ENCODE results near the gene SLC1A3.
"Not testable (repeated sequence)": the region's sequence is repeated elsewhere in the genome, so short reads cannot be mapped to it uniquely, and the experiment has no call there.

SLC1A3 gene

DNA sequence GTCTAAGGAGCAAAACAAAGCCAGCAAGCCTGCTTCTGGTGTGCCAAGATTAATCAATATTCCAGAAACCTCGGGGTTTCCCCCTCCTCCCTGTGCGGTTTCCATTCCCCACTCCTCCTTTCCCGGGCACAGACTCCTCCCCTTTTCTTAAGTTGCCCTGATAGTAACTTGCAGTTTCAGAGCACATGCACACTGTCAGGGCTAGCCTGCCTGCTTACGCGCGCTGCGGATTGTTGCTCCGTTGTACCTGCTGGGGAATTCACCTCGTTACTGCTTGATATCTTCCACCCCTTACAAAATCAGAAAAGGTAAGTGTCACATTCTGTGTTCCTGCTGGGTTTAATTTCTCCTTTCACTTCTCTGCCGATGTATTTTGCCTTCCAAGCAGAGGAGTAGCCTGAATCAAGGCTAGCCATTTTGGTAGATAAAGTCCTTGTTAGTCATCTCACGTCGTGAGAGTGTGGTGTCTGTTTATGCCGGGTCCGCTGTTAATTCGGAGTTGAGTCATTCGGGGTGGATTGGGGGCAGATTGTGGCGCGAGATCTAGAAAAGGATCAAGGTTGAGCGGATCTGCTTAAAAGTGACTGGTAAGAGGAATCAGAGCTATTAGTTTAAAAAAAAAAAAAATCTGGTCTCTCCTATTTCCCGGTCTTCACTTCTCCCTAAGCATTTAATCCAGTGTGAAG, at the start of gene SLC1A3:
Gene SLC1A3, plus strand, starts transcription at position 179 of the 686 bp plus-strand sequence. CDS start 1,818 bp downstream, outside the sequence.
- FAIRE-seq = no peak

GRCh38 chr5:36558641-36559040, 47.8 kb upstream of the SLC1A3 start:
- no peak for FAIRE-seq

GRCh38 chr5:36561601-36562000, 44.8 kb upstream of the SLC1A3 start:
- no peak for FAIRE-seq

- FAIRE-seq = no peak
Measured at GRCh38 chr5:36569491-36569890, 36.9 kb upstream of the SLC1A3 start.

GRCh38 chr5:36570301-36571095, 35.9 kb upstream of the SLC1A3 start:
- no peak for FAIRE-seq

DNA sequence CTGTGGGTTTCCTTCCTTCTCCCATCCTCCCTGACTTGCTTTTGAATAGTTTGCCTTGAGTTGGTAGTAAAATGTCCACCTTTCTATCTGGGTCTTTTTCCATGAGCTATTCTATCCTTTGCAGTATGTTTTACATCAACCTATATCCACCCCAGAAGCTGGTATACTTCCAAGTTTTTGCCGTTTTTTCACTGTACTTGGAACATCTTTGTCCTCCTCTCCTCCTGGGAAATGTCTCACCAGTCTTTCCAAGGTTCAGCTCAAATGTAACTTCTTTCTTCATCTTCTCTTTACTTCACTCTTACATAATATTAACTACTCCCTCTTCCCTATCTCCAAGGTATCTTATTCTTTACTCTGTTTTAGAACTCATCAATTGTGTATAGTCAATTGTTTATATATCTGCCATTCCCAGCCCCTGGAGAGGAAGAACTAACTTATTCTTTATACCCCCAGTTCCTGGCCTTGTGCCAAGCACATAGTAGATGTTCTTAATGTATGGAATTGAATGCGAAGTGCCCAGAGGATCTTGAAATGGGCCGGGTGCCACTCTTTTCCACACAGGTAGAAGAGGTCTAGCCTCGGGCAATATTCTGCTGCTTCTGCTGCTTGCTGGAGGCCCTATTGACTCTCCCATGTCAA, 34.9 kb upstream of the SLC1A3 start:
- no peak for FAIRE-seq

GRCh38 chr5:36573438-36573837, 33.0 kb upstream of the SLC1A3 start:
- FAIRE-seq = no peak

DNA sequence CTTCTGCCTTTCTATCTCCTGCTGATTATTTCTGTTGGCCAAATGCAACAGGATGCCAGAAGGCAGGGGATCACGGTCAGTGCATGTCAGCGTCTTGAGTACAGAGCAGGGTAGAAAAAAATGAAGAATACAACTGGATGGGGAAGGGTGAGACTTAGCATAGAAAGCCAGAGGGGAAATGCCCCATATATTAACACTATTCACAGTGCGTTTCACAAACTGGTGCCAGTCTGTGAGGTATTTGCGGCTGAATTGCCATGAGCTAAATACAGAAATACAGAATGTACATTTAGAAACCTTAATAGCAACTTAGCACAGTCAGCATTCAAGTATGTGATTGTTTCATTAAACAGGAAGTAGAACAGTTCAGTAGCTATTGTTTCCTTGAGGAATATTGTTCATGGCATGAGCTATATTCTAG, 31.0 kb upstream of the SLC1A3 start:
- no peak for FAIRE-seq

- FAIRE-seq = no peak
Measured at GRCh38 chr5:36576721-36577120, 29.7 kb upstream of the SLC1A3 start.

- not testable (repeated sequence) for FAIRE-seq
Measured at GRCh38 chr5:36579858-36580257, 26.5 kb upstream of the SLC1A3 start.

- no peak for FAIRE-seq
Measured at GRCh38 chr5:36581070-36581469, 25.3 kb upstream of the SLC1A3 start.

- FAIRE-seq = no peak
Measured at GRCh38 chr5:36584009-36584875, 22.2 kb upstream of the SLC1A3 start.

DNA sequence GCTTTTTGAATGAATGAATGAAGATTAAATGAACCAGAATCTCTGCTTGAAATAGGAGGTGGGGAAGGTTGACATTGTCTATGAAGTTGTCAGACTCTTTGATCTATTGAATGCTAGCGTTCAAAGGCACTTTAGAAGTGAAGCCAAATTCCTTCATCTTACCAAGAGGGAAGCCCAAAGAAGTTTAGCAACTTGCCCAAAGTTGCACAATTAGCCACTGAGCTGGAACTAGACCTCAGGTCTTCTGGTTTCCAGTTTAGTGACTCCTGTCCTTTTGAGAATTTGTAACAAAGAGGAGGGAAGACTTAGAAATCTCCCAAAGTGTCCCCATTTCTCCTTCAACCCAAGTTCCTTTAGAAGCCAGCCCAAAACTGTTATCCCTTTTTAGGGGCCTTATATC, 20.7 kb upstream of the SLC1A3 start:
- FAIRE-seq = no peak

DNA sequence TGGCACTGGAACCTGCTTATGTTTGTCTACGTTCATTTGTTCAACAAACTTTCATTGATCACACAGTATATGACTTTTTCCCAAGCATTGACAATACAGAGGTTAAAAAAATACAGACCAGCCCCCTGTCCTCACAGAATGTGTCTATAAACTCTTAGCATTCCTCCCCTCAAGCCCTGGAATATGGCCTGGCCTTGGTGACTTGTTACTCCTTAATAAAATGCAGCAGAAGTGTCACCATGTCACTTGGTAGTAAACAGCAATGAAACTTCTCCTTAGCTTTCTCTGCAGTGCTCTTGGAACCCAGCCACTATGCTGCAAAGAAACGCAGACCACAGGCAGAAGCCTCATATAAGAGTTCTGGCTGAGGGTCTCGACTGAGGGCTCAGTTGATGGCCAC, 19.1 kb upstream of the SLC1A3 start:
- FAIRE-seq = no peak

DNA sequence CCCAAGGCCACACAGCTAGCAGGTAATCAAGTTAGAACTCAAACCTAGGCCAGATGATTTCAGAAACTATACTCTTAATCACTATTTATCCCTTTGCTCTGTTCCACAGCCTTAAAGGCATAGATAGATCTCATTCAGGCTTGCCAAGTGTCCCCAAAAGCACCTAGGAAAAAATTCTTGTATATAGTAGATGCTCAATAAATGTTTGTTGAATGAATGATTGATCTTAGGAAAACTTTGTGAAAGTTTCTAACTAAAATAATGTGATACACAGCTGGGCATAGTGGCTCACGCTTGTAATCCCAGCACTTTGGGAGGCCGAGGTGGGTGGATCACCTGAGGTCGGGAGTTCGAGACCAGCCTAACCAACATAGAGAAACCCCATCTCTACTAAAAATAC, 16.7 kb upstream of the SLC1A3 start:
- not testable (repeated sequence) for FAIRE-seq

GRCh38 chr5:36590513-36591286, 15.7 kb upstream of the SLC1A3 start:
- no peak for FAIRE-seq

DNA sequence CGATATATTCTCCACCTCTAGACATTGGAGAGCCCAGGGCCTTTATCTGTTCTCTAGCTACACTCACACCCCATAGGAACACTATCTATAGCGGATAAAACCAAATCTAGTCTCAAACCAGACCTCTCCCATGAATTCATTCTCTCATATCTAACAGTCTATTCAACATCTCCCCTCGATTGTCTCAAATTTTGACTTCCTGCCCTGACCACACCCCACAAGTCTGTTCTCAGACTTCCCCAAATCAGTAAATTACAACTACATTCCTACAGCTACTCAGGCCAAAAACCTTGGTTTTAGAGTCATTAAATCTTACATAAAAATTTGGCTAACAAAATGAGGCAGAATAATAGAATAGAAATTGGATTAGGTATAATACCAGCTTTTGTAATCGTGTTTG, 12.5 kb upstream of the SLC1A3 start:
- no peak for FAIRE-seq

DNA sequence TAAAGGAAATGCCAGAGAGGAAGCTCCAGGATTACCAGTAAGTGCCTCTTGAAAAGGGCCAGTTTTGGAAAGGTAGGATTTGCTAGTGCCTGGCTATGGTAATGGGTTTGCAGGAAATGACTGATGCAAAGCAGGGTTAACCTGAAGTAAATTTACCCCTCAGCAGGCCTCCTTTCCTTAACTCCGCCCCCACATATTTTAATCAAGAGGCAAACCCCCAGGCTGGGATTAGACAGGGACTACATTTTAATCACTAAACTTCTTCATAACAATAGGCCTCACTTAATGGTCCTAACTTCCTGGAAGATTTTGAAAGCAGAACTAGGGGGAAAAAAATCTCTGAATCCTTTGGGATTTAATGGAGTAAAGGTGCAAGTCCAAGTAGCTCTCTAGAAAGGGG, 10.2 kb upstream of the SLC1A3 start:
- FAIRE-seq = no peak

DNA sequence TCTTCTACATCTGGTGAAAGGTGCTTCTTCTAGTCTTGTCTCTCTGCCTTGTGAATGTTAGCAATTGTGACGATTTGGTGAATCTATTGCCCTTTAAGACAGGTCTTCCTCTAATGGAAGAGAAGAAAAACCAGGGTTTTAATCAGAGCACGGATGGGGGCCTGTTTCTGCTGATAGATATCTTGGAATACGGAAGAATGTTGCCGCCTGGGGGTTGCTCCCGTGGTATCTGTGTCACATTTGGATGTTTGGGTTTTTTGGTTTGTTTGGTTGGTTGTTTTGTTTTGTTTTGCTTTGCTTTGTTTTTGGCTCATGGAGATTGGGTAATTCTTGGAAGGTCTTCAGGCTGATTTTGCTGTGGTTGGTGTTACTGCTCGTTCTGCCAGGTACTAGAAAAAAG, 9.7 kb upstream of the SLC1A3 start:
- FAIRE-seq = no peak

GRCh38 chr5:36598045-36598444, 8.4 kb upstream of the SLC1A3 start:
- FAIRE-seq = no peak

- FAIRE-seq = no peak
Measured at GRCh38 chr5:36599986-36600779, 6.2 kb upstream of the SLC1A3 start.

Data from TTC549 (cell line).